HG02852 (cell line): ENCODE results near the gene MZF1.

Source experiments
- ATAC-seq: cut with Tn5 transposase; IDR thresholded peaks from one replicate; pipeline ENCODE4 v1.9.1; 2021; ENCODE audit warnings: mild to moderate bottlenecking, moderate library complexity; ENCODE audit not compliant: unreplicated experiment

MZF1 gene

DNA sequence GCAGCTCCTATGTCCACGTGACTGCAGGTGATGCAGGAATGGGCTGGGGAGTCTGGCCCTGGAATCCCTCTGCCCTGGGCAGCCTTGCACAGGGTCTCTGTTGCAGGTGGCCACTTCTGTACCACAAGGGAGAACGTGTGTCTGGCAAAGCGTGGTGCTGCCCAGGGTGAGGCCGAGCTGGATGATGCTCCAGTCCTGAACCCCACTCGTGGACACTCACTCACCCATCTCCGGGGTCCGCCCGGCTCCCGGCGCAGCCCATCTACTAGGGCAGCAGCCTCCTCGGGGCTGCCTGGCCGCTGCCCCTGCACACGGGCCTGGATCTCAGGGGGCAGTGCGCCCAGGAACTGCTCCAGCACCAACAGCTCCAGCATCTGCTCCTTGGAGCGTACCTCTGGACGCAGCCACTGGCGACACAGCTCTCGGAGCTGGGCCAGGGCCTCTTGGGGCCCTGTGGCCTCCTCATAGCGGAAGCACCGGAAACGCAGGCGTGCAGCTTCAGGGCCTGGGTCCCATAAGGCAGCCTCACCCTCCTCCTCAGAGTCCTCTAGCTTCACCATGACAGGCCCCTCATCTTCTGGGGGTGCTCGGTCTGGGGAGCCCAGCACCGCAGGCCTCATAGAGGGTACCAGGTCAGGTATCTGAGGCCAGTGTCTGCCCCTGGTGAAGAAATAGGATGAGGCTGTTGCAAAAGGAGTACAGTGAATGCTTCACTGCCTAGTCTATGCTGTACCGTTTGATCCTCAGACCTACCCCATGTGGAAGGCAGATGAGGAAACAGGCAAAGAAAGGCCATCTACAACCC lies 2.2 kb downstream of the MZF1 start:
- no peak for ATAC-seq

DNA sequence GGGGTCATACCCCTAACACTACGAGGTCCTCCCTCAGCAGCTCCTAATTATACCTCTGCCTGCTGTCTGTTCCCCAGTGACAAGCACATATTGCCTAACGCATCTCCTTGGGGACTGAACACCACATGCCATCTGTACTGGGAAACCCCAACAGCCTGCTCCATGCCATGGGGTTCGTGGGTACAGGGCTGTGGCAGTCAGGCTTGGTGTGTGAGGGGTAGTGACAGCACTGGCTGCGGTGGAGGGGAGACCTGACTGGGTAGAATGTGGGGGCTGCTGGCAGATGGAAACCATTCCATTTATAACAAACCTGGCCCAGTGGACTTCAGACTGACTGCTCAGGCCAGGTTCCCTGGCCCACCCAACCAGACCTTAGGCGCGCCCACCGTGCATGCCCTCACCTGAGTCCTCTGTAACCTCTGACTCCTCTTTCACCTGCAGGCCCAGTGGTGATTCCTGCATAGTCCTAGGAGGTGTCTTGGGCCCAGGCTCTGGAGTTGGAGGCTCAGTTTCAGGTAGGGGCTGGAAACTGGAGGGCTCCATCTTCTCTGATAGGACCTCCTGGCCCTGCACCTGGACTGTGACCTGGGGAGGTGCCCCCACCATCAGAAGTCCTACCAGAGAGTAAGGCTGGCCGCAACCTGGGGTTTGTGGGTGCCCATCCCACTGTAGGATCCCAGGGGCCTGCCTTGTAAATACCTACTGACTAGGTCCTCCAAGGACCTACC lies 3.0 kb downstream of the MZF1 start:
- ATAC-seq, result no peak

DNA sequence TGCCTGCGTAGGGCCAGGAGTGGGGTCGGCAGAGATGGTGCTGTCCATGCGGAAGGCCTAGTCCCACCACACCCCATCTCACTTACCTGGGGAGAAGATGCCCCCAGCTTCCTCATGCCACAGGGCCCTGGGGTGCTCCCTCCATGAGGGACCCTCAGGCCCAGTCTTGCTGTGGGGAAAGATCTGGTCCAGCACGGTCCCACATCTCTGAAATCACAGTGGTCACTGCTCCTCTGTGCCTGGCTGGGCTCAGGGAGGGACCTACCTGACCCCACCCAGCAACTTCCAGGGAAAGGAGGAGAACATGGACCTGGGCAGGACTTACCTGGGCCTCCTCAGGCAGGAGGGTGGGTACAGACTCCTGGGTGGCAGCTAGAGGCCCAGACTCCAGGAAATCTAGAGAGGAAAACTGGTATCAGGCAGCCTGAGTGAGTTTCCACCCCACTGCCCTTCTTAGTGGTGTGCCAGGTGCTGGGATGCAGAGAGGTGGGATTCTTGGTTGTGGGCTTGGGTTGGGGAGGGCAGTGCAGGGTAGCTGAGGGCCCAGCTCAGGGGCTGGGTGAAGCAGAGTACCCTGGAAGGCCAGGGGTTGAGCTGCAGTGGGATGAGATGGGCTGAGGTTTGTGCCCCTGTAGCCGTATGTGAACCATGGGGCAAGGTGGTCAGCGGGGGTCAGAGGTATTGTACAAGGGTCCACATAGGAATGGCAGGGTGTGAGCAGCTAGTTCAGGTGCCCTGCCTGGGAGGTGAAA lies 3.8 kb downstream of the MZF1 start:
- ATAC-seq, result no peak

DNA sequence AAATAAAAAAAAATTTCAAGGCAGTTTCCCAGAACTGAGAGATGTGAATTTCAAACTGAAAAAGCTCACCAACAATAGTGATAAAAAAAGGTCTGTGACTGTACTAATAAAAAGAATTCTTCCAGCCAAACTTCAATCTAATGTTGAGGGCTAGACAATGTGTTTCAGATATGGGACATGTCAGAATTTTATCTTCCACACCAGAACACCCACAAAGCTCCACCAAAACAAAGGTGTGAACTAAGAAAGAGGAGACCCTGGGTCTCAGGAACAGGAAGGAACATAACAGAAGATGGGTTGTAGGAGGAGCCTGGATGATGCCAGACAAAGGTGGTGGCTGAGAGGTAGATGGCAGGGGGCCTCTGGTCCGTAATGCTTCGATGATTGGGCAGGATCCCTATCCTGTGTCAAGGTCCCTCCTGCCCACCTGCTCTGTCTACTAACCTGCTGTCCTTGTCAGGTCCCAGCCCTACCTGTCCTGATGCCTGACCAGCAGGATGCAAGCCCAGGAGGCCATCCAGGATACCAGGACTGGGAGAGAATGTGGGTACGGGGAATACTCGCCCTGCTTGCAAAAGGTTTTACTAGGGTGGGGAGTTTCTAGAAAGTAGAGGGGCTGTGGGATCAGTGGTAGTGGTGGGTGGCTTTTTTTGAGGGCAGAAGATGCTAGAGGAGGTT lies 4.5 kb downstream of the MZF1 start:
- no peak for ATAC-seq

DNA sequence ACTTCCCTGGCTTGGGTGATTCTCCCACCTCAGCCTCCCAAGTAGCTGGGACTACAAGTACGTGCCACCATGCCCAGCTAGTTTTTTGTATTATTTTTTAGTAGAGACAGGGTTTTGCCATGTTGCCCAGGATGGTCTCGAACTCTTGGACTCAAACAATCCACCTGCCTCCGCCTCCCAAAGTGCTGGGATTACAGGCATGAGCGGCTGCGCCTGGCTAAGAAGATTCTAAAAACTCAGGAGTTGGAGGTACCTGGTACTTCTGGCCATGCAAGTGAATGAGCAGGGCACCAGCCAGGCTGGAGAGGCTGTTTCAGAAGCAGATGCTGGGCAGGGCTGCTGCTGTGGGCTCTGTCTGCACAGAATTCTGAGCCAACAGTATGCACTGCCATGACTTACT lies 6.1 kb downstream of the MZF1 start:
- no peak for ATAC-seq

DNA sequence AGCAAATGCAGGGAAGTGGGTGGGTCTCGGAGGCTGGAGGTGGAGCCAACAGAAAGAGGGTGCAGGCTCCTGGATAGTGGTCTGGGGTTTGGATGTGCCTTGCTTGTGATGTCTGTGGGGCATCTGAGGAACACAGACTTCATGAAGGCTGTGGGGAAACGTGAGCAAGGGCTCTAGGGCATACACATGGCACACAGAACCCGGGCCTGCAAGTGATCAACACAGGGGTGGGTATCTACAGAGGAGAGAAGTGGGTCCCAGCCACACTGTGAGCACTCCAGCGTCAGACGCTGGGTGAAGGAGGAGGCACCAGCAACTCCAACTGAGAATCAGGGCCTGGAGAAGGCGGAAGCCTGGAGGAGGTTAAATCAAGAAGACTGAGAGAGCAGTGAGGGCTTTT lies 9.3 kb downstream of the MZF1 start:
- ATAC-seq, result no peak

DNA sequence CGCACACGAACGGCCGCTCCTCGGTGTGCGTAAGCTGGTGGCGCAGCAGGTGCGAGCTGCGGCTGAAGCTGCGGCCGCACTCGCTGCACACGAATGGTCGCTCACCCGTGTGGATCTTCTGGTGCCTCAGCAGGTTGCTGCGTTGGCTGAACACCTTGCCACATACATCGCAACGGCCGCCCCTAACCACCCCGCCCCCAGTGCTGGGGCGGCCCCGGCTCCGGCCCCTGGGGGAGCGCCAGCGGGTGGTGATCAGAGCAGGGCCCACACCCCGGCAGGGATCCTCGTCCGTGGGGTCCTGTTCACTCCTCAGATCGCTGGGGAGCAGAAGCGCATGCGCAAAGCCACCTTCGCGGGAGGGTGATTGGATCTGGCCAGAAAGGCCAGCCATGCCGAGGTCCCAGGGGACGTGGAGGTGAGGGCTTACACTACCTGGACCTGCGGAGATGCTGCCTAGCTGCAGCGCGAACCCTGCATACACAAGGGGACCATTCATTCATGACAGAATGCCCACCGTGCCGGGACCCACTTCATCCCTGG lies 10.0 kb downstream of the MZF1 start:
- no peak for ATAC-seq

DNA sequence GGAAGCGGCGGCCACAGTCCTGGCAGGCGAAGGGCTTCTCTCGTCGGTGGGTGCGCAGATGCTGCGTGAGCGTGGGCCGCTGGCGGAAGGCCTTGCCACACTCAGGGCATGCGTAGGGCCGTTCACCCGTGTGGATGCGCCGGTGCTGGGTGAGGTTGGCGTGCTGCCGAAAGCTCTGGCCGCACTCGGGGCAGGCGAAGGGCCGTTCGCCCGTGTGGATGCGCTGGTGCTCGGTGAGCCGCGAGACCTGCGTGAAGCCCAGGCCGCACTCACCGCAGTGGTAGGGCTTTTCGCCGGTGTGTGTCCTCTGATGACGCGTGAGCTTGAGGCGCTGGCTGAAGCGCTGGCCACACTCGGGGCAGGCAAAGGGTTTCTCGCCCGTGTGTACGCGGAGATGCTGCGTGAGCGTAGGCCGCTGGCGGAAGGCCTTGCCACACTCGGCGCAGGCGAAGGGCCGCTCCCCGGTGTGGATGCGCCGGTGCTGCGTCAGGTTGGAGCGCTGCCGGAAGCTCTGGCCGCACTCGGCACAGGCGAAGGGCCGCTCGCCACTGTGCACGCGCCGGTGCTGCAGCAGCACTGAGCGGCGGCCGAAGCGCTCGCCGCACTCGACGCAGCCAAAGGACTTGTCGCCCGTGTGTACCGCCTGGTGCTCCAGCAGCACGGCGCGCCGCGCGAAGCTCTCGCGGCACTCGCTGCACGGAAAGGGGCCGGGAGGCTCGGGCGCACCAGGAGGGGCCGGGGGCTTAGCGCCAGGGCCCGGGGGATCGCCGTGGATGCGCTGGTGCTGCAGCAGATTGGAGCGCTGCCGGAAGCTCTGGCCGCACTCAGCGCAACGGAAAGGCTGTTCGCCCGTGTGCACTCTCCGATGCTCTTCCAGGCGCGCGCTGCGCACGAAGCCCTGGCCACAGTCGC lies 10.8 kb downstream of the MZF1 start:
- ATAC-seq, result no peak

DNA sequence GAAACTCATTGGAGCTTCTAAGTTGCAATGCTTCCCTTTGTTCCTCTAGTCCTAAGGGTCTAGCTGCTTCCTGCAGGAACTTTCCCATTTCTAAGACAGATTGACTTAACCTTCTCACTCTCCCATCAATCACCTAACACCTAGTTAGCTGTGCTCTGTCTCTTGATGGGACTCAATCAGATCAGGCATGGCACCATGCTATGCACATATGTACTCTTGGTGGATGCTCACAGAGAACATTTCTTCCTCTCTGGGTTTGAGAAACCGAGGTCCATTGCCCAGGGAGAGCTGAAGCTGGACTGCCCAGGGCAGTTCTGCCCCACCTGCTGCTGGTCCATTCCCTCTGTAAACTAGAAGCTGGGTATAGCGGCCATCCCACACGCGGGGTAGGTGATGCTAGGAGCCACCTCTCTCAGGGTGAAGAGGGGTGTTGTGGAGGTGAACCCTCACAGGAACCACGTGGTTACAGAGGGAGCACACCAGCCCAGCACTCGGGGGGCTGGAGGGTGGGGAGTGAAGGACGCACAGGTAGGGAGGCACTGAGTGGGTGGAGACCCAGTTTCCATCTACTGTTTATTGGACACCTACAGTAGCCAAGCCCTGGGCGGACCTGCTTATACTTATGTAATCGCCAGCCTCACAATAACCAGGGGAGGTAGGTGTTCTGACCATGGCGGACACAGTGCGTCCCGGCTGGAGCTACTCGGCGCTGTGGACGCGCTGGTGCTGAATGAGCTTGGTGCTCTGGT lies 11.6 kb downstream of the MZF1 start:
- ATAC-seq, result no peak

DNA sequence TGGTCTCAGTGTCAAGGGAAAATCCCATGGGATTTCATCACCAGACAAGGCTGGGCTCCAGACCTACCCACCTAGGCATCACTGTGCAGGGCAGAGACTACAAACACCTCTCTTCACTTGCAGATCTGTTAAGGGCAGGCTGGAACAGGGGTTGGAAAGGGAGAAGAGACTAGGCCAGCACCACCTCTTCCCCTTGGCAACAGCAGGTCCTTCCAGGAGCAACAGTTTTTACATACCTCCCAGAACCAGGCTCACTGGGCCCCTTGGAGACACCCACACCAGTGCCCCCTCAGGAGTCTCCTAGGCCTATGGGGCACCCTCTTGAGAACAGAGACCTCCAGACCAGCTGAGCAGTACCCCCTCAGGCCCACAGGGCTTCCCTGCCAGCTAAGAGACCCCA lies 12.2 kb downstream of the MZF1 start:
- ATAC-seq, result no peak

DNA sequence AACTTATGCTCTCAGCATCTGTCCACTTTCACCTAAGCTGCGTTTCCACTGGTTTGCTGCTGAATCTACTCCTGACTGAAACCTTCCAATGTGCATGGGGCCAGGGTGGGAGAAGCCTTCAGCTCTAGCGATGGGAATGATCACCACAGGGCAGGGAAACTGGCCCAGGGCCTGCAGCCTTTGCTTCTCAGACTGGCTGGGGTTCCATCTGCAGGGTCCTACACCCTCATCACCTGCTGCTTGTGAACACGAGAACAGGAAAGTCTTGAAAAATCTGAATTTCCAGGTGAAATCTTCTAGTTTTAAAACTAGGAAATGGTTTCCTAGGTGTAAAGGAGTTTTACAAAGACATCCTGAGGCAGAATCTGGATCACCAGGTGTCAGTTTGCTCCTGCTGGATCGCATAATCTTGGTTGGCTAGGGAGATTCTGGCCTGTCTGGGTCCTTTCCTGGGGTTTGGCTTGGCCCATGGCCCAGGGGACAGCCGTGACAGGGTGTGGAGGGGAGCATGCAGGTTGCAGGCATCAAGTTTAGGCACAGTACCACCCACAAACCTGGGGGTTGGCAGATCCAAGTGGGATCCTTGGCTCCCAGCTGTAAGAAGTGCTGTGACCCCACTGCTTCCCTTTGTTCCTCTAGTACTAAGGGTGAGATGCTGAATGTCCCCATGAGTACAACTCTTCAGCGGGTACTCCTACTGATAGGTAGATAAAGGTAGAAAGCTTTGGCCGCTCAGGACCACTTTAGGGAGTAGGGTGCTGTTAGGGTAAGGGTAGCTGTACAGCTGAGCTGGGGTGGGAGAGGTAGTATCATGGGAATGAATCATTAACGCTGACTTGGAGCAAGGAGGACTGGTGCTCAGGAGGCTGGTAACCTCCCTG lies 12.9 kb downstream of the MZF1 start:
- no peak for ATAC-seq

DNA sequence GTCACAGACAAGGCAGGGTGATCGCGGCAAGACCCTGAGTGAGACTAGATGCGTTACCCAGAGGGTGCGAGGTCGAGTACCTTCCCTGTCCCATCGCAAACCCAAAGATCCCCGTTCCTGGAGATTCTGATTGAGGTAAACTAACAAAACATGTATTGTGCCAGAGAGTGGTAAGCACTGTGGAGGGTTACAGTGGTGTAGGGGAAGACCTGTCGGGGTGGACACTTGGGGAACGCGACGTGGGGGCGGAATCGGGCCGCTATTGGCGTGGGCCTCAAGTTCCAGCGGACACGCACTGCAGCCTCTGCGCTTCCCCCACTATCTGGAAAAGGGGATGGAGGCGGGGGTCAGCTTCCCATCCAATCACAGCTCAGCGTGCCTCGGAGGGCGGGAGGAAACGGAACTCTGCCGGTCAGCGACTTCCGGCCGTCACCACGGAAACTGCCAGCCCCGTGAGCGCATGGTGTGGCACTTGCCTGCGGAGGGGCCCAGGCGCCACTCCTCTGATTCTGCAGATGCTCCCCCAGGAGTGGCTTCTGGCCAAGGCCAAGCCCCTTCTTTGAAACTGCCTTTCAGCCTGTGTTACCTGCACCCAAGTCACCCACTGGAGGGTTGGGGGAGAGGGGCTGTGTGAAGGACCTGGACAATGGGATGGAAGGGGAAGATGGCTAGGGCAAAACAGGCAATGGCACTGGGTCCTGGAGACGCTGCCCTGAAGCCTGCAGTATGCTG lies 13.7 kb downstream of the MZF1 start:
- peak; percentile 1 for ATAC-seq

DNA sequence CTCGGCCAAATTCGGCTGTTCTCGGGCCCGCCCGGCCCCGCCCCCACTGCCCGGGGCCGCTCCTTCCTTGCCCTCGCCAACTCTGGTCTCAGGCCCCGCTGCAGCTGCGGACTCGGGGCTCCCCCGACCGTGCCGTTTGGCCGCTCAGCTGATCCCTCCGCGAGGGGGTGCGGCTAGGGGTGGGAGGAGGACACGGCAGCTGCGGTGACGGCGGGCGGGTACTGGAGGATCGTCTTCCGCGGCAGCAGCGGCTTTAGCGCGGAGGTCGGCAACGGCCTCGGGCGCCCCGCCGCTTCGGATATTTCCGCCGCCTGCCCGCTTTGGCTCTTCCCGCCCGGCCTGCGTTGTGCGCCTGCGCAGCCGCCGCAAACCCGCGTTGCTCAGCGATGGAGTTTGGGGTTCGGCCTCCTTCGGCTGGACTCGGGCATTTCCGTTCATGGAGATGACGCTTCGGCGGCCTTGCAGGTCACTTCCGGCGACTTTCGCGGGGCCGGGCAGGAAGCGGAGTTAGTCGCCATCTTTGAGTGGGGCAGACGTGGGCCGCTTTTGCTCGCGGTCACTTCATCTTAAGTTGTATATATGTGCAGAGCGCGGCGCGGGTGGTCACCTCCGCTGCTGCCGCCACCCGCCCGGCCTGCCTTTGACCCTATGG lies 14.4 kb downstream of the MZF1 start:
- peak; percentile 57 for ATAC-seq

DNA sequence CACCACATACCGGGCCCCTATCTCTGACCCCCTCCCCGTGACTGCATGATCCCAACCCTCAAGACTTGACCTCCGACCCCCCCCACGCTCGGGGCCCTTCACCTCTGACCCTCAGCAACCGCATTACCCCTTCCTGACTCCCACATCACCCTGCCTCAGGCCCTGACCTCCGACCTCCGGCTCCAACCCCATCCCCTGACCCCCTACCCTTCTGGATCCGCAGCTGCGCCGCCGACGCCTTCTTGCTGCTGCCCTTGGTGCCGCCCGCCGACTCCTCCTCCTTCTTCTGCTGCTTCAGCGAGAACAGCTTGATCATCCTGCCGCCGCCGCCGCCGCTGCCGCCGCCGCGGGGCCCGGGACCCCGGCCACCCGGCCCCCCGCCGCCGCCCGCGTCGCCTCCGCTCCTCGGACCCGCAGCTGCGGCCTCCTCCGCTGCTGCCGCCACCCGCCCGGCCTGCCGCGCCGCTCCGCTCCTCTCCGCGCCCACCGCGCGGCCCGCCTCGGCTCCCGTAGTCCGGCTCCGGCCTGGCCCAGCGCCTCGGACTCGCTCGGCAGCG lies 15.0 kb downstream of the MZF1 start, which contains the start of gene UBE2M:
UBE2M (minus strand) TSS at position 546 of the 557 bp plus-strand sequence; CDS start at position 316, 230 bp downstream.
- no peak for ATAC-seq

DNA sequence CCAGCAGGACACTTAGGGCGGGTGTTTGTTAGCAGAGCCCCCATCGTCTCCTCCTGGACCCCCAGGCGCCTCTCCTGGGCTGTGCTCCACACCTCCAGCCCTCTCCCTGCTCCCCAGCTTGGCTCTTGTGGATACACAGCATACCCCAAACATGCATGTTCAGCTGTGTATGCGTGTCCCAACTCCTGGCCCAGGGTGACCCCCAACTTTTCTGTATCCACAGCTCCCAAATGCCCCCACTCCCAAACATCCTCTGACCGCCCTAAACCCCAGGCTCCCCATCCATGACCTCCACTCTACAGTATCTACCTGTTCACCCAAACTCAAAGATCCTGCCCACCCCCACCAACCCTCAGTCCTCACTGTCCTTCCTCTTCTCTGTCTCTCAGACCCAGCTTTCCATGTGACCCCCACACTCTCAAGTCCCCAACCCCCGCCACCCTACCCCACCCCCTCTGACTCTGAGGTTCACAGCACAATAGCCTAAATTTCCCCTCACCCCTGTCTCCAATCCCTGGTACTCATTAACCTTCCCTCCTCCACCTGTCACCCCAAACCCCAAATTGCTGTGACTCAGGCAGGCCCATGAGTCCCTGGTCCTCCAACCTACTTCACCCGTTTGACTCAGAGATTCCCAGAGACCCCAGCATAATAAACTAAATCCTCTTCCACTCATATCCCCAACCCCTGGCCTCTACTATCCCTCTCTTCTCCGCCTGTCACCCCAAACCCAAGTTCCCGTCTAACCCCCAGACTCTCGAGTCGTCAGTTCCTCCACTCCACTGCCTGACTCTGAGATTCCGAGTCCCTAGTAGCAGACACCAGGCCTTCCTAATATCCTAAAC lies 15.7 kb downstream of the MZF1 start:
- no peak for ATAC-seq
